HG03439 (cell line): Measurements from ENCODE around the gene ADGRB3.
"Not testable (repeated sequence)": the region's sequence is repeated elsewhere in the genome, so short reads cannot be mapped to it uniquely, and the experiment has no call there.

ENCODE experiments used
- ATAC-seq: cut with Tn5 transposase; IDR thresholded peaks from one replicate; pipeline ENCODE4 v1.9.1; 2021; ENCODE audit warnings: mild to moderate bottlenecking, moderate library complexity; ENCODE audit not compliant: unreplicated experiment

ADGRB3 gene

DNA sequence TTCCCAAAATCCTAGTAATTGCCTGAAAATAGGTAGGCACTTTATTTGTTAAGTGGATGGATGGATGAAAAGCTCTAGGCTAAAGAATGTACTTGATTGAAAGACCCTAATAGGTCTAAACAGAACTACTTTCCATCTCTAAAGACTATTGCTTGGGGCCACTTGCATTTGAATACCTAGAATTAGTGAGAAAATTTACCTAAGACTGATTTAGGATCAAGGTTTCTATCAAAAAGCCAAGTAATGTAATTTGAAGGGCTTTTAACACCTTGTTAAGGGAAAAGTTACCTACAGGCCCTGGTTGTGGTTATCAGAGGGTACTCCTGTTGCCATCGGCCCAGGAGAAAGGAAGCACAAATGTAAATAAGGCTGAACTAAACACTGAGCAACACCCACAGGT is 581.0 kb downstream of the ADGRB3 start:
- ATAC-seq: no peak

GRCh38 chr6:69217343-69217742 is 582.3 kb downstream of the ADGRB3 start:
- no peak for ATAC-seq

DNA sequence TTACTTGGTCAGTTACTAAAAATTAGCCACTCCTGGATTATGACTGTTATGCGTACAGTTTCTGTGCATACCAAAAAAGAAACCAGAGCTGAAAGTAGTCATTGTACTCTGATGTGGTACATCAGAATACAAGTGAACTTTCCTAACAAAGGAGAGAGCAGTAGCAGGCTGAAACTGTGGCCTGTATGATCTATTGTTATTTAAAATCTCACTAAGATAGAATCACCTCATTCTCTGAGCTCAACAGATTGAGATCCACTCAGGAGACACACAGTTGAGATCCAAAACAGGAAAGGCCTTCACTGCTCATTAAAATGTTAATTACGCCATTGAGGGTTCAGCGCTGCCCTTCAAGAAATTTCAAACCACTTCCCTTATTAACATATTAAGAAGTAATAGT is 585.3 kb downstream of the ADGRB3 start:
- no peak for ATAC-seq

GRCh38 chr6:69232008-69232407 is 596.9 kb downstream of the ADGRB3 start:
- no peak for ATAC-seq

DNA sequence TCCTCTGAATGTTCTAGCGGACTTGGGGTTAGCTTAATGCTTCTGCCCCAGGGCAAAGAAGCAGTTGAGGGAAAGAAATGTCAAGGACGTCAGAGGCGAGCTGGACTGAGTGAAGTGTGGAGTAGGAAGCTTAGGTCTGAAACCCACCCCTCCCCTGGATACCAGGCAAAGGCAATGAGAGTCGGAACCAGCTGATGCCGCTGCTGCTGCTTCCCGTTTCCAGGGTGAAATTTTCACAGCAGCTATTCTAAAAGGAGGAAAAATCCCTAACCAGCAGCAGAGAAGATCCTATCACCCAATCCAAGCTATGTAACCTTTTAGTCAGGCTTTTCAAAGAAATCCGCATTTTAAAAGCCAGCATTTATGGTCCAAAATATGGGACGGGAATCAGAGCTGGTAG is 597.4 kb downstream of the ADGRB3 start:
- no peak for ATAC-seq

DNA sequence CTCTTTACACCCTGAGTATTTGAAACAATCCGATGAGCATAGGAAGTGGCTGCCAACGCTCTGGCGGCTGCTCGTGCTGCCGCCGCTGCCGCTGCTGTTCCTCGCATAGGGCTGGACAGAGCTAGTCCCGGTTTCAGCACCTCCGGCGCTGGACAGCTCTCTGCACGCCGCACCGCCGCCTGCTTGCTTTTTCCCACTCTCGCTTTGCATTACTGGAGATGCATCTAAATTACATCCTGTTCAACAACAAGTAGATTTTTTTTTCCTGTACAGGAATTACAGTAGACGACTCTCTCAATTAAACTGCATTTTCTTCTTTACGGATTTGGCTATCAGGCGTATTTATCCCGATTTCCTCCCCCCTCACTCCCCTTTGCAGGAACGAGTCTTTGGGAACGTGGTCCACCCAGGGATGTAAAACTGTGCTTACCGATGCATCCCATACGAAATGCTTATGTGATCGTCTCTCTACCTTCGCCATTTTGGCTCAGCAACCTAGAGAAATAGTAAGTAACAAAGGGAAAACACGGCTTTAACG is 597.9 kb downstream of the ADGRB3 start:
- peak; percentile 80 for ATAC-seq

- no peak for ATAC-seq
Measured at GRCh38 chr6:69238067-69238466, 603.0 kb downstream of the ADGRB3 start.

DNA sequence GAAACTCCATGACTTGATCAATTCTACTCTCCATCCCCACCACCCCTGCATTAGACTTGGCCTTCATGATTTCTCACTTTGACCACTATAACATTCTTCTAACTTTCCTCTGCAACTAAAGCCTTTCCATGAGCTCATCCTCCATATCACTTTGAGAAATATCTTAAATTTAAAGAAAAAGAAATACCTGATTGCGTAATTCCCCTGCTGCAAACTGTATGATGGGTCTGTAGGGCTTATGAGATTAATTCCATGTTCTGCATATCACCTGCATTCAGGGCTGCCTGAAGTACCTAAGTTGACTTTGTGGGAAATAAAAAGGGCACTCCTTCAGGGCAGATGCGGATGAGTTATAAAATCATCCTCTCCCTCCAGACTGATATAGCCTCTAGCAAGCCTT is 611.9 kb downstream of the ADGRB3 start:
- ATAC-seq: no peak

GRCh38 chr6:69261010-69261409 is 625.9 kb downstream of the ADGRB3 start:
- no peak for ATAC-seq

DNA sequence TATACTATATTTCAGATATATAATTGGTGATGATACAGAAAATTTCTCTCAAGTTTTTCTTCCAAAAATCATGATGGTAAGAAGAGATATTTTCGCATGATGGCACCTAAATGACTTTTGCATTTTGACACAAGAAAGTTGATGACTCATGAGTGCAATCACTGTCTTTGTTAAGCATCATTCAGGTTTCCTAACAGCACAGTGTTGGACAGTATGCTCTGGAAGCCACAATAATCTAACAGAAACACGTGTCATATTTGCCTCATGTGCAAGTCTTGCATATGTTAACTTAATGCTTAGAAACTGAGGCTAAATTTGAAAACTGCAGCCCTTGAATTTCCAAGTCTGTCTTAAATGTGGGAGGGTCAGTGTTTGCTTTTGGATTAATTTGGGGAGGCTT is 628.2 kb downstream of the ADGRB3 start:
- ATAC-seq: no peak

- ATAC-seq: no peak
Measured at GRCh38 chr6:69265090-69265489, 630.0 kb downstream of the ADGRB3 start.

DNA sequence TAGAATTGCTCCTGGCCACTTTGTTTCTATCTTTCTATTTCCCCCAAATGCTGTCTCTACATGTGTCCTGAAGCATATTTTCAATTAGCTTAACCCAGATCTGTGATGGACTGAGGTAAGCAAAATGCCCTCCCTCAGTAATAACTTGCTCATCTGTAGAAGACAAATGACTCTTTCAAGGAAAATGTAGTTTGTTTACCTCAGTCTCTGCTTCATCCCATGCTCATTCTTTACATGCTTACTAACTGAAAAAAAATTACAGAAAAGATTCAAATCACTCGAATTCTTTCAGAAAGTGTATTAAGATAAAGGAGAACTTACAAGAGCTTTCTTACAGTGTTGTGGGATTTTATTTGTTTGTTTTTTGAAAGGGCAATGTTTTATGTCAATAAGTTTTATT is 630.6 kb downstream of the ADGRB3 start:
- no peak for ATAC-seq

DNA sequence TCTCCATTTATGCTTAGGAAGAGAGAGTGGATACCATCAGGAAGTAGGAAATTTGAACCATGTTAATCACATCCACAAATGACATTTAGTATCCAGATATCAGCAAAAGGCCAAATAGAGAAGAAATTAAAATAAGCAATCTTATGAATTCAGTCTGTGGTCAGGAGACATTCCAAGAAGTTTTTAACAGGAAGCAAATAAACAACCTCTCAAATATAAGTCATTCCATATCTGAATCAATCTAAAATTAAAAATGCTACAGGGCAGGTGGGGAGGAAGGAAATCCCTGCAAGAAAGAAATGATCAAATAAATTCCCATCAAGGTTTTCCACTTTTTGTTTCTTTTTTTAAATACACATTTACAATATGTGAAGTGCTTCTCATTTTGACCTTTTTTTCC is 641.1 kb downstream of the ADGRB3 start:
- no peak for ATAC-seq

- ATAC-seq: no peak
Measured at GRCh38 chr6:69279805-69280204, 644.7 kb downstream of the ADGRB3 start.

GRCh38 chr6:69280858-69281257 is 645.8 kb downstream of the ADGRB3 start:
- ATAC-seq: no peak

DNA sequence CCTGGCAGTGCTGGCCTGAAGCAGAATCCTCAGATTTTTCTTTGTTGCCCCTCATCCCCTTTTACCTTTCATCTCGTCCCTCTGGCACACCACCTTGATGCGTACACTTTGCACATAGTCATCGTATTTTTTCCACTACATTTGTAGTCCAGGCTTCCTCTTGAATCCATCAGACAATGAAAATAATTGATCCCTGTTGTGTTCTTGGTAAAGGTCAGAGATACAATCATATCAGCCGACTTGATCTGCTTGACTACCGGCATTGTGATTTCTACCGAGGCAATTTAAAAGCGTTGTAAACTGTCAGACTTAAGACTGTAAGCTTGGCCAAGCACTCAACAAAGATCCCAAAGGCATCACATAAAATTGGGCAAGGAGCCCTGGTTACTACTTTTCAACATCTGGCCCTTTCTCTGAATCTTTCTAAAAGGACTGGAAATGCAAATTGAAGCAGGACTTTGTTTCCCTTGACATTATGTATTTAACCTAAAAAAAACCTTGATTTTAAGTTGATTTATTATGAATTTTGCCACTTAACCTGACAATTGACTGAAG is 649.2 kb downstream of the ADGRB3 start:
- ATAC-seq: no peak

DNA sequence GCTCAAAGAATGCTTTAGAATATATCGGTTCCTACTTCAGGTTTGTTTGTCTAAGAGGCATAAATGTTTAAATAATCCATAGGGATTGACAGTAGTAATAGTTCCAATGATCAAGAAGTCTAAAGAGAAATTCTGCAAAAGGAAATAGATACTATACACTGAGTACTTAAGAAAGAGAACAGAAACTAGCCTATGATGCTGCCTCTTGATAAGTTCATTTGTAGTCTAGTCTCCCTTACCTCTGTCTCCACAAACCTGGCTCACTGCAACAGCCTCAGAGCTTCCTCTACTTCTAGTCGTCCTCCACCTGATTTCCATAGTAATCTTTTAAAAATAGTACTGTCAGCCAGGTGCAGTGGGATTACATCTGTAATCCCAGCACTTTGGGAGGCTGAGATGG is 650.0 kb downstream of the ADGRB3 start:
- no peak for ATAC-seq

DNA sequence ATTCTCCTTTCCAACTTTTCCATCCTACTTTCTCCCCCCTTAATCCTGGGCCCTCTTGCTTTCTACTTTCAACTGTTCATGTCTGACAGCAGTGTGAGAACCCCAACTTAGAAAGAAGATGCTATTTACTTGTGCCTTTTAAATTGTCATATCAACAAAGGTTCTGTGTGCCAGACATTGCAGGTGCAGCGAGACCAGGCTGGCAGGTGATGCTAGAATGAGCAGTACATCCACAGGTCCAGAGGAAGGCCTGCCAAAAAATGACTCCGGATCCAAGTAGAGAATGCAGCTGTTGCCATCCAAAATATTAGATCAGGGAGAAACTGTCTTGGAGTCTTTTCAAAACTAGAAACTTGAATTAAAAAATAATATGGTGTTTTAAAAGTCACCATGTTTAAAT is 651.2 kb downstream of the ADGRB3 start:
- ATAC-seq: no peak

DNA sequence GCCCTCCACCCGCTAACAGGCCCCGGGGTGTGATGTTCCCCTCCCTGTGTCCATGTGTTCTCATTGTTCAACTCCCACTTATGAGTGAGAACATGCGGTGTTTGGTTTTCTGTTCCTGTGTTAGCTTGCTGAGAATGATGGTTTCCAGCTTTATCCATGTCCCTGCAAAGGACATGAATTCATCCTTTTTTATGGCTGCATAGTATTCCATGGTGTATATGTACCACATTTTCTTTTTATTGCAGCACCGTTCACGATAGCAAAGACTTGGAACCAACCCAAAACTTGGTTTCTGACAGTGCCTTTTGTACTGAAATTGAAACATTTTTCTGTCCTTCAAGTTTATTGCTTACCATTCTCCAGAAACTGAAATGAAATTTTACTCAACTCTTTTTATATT is 653.1 kb downstream of the ADGRB3 start:
- not testable (repeated sequence) for ATAC-seq

DNA sequence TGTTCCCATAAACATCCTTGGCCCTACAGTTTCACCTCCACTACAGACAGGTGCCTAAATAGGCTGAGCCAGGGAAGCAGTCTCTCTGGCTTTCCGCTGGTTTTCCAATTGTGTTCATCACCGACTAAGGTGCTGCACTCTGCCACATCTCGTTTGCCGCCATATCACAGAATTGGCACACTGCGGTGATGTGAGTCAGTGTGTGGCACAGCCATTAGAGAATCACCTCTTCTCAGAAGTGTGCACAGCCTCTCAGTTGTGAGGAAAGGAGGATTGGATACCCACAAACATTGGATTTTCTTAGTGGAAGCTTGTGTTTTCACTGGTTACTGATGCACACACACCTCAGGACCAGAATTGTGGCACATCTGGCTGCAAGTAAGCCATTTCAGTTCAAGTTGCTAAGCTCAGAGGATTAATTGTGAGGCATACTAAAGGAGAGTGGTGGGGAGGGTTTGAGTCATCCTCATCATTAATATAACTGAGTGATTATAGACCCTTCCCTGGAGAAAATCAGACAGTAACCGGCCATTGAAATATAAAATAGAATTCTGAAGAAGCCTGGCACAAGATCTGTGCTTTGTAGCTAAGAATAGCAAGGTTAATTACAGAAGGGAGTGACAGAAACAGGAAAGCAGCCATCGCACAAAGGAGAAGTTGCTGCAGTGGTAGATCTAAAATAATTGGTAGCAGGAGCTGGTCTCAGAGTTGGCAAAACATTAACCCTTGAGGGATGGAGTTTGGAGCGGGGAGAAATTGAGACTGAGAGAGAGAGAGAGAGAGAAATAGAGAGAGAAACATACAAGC is 654.8 kb downstream of the ADGRB3 start:
- no peak for ATAC-seq

- no peak for ATAC-seq
Measured at GRCh38 chr6:69293471-69293870, 658.4 kb downstream of the ADGRB3 start.

GRCh38 chr6:69294407-69294806 is 659.3 kb downstream of the ADGRB3 start:
- ATAC-seq: no peak

GRCh38 chr6:69294862-69295261 is 659.8 kb downstream of the ADGRB3 start:
- no peak for ATAC-seq
